ENCODE measurements around the gene CD200.
"Not testable (repeated sequence)": the region's sequence is repeated elsewhere in the genome, so short reads cannot be mapped to it uniquely, and the experiment has no call there.

Gene CD200

DNA sequence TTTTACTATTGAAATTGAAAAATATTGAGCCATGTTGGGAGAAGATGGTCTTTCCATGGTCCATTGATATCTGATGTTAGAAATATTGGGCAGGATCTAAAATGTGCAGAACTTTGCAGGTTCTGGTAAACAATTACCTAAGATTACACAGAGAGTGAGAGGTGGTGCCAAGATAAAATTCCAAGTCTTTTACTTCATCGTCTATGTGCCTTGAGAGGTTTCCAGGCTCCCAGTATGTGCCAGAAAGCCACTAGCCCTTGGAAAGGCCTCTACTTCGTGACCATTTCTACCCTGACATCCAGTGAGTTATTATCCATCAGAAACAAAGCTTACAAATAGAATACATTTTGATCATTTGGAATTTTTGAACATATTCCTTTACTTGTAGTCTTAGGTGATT lies 27.6 kb downstream of the CD200 start:
- DNase-seq (ENCODE audit: low spot score) = no peak

DNA sequence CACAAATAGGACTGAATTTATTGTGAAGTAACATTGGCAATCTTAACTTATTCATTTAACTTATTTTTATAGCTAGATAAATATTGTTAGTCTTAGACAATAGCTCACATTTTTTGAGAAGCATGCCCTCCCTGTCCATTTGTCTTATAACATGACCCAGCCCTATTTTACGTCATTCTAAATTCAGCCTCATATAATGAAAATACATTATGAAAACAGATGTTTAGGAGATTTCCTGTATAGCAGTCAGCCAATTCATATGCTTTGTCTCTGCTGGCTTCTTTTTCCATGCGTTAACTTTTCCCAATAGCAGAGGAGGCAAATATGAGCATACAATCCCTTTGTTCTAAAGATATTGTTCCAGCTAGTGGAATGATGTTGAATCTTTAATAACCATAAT lies 29.3 kb downstream of the CD200 start:
- no peak for DNase-seq (ENCODE audit: low spot score)

DNA sequence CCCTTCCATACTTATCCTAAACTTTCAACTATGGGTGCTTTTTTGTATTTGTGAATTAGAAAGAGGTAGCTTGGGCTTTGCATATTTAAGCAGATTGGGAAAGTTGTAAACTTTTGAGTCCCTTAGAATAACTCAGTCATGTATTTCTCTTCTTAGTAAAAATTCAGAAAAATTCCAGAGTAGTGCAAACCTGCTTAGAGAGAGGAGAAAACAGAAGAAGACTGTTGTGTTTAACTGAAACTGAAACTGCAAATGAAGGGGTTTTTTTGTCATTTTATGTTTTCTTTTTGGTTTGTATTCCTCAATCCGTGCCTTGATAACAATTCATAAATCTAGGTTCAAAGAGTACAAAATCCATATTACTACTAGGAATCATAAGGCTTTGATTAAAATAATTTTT lies 31.3 kb downstream of the CD200 start:
- no peak for DNase-seq (ENCODE audit: low spot score)

DNA sequence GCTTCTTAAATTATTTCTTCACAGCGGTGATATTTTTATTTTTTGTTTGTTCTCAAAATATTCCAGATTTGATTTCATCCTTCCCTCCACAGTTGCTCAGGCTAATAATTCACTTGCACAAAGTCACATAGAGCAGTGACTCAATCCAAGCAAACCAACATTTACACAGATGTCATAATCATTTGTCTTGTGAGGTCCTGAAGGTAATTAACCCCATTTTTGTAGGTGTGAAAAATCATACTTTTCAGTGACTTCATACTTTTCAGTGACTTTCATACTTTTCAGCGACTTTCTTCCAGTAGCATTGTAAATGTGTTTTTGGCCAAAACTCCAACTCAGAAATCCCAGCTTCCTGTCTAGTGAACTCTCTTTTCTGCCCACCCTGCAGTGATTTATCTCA lies 32.1 kb downstream of the CD200 start:
- no peak for DNase-seq (ENCODE audit: low spot score)

DNA sequence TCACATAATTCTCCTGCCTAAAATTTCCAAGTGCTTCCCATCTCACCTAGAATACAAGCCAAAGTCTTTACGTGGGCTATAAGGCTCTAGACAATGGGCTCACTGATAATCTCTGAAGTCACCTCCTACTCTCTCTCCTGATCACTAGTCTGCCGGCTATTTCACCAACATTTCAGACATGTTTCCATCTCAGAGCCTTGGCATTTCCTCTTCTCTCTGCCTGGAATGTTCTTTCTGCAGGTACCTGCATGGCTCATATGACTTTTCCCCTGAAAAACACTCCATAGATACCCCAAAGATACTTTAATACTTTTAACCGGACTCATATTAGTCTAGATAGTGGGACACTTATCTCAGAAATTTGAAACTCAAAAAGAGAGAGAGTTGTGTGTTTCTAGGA lies 32.7 kb downstream of the CD200 start:
- DNase-seq (ENCODE audit: low spot score) = no peak

DNA sequence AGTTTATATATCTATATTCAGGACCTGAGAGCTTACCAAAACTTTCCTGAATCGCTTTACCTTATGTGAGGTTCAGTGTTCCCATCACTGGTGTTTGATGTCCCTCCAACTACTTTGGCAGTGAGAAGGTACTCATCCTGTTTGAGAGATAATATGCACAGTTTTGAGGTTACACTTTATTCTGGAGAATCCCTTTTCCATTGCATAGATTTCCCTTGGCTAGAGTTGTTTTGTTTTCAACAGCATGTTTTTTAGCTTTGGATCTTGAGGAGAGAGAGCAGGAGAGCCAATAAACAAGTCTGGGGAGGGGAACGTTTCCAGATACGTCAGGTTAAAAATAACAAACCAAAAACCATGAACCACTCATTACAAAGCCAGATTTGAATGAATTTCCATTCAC lies 33.6 kb downstream of the CD200 start:
- DNase-seq (ENCODE audit: low spot score) = no peak

DNA sequence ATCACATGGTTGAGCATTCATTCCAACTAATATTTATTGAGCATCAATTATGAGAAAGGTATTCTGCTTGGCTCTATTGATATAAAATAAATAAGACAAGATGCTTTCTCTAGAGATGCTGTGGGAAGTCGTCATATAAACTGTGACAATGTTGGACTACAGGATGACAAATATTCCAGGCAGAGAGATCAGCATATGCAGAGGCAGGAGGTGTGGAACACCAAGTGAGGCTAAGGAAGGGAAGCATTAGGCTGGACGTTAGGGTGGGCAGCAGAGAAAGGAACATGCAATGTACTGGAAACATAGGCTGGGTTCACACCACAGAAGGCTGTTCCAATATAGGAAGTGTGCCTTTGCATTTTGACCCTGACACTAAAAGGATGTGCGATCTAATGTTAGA lies 38.6 kb downstream of the CD200 start:
- no peak for DNase-seq (ENCODE audit: low spot score)

DNA sequence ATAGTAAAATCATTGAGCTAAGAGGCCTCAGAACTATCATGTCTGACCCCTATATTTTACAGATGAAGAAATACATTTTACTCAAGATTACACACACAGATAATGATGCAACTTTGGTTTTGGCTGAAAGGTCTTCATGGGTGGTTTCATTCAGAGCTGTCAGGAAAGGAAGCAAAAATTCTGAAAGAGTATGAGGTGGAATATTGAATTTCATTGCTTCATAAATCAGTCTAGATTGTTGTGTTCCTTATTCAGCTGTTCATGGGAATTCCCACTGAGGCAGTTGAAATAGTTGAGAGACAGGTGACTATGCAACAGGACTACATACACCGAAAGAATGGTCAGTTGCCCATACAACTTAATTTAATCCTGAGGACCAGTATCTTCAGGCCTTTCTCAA lies 39.4 kb downstream of the CD200 start:
- no peak for DNase-seq (ENCODE audit: low spot score)

DNA sequence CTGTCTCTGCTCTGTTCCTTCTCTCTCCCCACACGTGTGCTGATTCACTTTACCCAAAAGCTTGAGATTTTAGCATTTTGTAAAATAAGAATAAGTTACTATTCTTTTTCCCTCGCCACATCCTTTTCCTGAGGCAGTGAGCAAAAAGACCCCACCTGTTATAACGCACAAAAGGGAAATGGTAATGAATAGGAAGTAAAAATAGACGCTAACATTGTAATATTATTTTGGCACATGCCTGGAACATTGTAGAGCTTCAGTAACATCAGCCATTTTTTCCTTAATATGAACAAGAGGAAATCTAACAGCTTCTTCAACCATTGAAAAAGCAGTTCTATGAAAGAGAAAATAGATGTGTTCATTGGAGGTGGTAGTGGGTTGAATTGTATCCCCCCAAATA lies 40.5 kb downstream of the CD200 start:
- no peak for DNase-seq (ENCODE audit: low spot score)

DNA sequence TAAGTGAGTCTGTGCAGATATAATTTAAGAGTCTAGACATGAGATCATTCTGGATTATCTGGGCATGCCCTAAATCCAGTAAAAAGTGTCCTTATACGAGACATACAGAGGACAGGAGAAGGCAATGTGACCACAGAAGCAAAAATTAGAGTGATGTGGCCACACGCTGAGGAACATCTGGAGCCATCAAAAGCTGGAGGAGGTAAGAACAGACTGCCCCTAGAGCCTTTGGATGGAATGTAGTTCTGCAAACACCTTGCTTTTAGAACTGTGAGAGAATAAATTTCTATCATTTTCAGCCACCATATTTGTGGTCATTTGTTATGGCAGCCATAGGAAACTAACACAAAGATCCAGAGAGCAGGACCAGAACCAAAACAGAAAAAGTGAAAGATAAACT lies 41.0 kb downstream of the CD200 start:
- DNase-seq (ENCODE audit: low spot score) = no peak

DNA sequence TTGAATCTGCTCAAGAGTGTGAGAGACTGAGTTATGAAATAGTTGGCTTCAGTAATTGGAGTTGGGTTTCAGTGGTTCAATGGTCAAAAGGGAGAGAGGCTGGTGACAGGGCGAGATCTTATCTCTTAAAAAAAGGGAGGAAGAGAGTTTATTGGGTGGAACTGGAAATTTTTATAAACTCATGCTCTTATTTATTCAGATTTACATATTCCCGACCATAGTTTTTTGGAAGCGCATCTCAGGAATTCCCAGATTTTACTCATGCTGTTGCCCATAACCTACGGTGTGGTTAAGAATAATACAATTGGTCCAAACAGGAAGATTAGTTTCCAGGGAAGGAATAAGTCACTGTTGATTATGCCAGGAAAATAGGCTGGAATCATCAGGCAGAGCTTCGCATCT lies 41.4 kb downstream of the CD200 start:
- no peak for DNase-seq (ENCODE audit: low spot score)

DNA sequence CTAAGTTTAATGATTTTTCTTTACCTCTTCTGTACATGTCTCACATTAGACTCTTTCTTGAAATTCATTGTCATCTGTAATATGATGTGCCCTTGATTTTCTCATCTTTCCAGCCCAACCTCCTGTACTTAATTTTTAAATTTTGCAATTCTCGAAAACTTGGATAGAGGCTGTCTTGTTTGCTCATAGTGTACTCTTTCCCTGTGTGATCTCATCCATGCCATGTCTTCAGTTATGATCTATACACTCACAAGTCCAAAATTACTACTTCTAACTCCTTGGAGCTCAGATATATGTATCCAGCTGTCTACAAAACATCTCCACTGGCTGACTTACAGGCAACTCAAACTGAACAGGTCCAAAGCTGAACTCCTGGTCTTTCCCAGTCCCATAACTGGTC lies 42.2 kb downstream of the CD200 start:
- no peak for DNase-seq (ENCODE audit: low spot score)

DNA sequence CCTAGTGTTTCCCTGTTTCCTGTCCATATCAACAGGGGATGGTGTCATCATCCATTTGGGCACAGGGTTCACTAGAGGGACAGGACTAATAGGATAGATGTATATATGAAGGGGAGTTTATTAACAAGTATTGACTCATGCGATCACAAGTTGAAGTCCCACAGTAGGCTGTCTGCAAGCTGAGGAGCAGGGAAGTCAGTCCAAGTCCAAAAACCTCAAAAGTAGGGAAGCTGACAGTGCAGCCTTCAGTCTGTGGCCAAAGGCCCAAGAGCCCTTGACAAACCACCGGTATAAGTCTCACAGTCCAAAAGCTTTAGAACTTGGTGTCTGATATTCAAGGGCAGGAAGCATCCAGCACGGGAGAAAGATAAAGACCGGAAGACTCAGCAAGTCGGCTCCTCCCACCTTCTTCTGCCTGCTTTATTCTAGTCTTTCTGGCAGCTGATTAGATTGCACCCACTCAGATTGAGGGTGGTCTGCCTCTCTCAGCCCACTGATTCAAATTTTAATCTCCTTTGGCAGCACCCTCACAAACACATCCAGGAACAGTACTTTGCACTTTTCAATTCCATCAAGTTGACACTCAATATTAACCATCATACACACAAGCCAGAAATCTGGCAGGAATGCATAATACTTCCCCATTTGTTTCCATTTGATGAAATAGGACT lies 43.4 kb downstream of the CD200 start:
- no peak for DNase-seq (ENCODE audit: low spot score)

DNA sequence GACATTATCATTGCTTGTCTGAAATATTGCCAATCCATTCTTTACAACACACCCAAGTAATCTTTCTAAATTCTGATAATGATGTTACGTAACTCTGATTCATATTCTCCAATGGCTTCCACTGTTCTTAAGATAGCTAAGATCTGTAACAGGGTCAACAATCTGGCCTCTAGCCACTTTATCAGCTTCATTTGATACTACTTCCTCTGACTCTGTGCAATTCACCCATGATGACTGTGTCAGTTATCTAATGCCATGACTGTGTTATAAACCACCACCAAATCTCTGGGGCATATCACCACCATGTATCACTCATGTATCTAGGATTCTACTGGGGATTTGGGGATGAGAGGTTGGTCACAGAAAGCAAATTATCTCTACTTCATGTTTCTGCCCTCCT lies 44.0 kb downstream of the CD200 start:
- no peak for DNase-seq (ENCODE audit: low spot score)

DNA sequence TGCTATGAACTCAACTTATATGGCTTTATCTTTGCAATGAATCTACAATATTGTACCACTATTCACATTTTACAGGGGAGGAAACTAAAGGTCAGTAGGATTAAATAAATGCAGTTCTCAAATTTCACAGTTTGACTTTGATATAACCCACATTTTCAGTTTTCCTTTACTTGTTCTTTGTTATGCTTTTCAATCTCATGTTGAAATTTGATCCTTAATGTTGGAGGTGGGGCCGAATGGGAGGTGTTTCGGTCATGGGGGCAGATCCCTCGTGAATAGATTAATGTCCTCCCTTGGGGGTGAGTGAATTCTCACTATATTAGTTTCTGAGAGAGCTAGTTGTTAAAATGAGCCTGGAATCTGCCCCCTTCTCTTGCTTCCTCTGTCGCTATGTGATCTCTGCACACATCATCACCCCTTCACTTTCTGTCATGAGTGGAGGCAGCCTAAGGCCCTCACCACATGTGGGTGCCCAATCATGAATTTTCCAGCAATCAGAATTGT lies 44.7 kb downstream of the CD200 start:
- DNase-seq (ENCODE audit: low spot score) = no peak

DNA sequence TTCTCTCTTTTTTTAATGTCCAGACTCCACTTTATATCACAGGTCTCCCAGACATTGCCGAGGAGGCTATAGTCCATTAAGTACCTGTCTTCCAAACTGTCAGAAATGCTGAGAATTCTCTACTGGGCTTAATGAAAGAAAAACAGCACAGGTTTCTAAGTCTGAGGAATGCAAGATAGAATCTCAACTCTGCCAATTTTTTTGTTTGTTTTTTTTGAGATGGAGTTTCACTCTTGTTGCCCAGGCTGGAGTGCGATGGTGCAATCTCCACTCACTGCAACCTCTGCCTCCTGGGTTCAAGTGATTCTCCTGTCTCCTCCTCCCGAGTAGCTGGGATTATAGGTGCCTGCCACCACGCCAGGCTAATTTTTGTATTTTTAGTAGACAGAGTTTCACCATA lies 45.4 kb downstream of the CD200 start:
- DNase-seq (ENCODE audit: low spot score) = not testable (repeated sequence)

DNA sequence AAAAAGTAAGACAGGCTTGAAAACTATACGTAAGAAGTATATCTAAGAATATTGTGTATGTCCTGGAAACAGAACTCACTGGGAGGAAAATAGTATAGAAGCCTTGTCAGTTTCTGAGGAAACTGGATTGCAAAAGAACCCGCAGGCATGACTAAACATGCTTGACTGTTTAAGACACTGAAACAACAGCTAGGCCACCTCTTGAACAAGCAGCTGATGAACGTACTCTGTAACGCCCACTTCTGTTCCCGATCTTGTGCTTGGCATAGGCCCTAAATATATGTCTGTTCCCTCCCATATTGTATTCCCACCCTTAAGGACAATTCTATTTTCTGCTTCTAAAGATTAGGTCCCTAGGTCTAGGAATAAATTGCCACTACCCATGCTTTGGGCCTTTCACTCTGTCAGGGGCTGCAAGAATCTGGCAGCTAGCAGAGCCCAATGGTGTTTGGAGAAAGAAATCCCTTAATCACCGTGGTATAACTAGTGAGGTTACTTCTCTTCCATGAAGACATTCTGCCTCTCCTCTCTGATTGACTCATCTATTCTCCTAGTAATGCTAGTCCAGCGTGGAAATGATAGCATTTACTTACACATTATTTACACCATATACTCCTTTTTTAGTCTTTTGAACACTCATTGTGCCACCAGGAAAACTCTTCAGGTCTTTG lies 46.2 kb downstream of the CD200 start:
- DNase-seq (ENCODE audit: low spot score) = no peak

DNA sequence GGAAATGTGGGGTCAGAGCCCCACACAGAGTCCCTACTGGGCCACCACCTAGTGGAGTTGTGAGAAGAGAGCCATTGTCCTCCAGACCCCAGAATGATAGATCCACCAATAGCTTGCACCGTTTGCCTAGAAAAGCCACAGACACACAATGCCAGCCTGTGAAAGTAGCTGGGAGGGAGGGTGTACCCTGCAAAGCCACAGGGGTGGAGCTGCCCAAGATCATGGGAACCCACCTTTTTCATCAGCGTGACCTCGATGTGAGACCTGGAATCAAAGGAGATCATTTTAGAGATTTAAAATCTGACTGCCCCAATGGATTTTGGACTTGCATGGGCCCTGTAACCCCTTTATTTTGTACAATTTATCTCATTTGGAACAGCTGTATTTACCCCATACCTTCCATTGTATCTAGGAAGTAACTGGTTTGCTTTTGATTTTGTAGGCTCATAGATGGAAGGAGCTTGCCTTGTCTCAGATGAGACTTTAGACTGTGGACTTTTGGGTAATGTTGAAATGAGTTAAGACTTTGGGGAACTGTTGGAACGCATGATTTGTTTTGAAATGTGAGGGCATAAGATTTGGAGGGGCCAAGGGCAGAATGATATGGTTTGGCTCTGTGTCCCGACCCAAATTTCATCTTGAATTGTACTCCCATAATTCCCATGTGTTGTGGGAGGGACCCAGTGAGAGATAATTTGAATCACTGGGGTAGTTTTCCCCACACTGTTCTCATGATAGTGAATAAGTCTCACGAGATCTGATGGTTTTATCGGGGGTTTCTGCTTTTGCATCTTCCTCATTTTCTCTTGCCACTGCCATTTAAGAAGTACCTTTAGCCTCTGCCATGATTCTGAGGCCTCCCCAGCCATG lies 49.0 kb downstream of the CD200 start:
- no peak for DNase-seq (ENCODE audit: low spot score)

DNA sequence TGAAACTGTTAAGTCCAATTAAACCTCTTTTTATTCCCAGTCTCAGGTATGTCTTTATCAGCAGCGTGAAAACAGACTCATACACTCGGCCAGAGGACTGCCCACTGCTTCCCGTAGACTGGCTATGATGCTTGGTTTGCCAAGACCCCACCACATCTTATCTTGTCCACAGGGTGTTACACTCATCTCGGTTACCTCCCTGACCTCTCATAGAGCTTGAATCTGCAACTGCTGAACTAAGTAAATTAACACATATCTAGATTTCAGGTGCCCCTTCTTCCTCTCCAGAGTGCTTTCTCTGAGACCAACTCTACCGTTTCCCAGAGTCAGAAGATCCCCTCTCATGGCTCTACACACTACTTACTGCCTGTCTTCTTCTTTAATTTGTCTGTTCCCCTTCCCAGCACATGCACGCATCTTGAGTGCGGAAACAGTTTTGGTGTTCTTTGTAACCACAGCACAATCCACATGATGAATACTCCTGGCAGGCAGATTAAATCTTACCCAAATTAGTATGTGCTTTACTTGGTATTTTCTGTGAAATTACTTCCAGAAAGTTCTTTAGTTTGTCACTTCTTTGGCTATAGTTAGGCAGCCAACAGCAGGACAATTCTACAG lies 49.7 kb downstream of the CD200 start:
- no peak for DNase-seq (ENCODE audit: low spot score)

DNA sequence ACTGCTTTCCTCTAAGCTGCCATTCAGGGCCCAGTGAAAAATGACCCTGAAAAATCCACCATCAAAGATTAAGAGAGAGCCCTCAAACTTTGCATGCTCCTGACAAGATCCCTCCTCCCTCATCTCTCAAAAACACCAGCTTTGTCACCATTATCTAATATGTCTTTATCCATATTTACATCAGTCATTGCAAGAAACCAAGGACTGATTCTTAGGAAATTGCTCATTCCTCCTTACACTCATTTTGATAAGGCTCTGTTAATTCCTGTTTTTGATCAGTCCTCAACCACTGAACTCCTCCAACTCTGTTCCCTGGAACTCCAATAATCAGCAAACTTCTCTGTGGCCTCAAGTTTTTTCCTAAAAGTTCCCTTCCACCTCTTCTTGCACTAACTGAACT lies 51.8 kb downstream of the CD200 start:
- DNase-seq (ENCODE audit: low spot score) = no peak

DNA sequence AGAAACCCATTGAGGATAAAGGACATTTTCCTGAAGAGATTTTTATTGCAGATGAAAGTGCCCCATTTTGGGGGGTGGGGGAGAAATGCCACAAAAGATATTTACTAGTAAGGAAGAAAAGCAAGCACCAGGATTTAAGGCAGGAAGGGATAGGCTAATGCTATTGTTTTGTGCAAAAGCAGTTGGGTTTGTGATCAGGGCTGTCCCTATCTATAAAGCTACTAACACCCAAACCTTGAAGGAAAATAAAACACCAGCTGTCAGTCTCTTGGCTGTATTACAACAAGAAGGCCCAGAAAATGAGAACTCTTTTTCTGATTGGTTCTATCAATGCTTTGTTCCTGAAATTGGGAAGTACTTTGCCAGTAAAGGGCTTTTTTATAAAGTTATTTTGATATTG lies 56.0 kb downstream of the CD200 start:
- DNase-seq (ENCODE audit: low spot score) = no peak

DNA sequence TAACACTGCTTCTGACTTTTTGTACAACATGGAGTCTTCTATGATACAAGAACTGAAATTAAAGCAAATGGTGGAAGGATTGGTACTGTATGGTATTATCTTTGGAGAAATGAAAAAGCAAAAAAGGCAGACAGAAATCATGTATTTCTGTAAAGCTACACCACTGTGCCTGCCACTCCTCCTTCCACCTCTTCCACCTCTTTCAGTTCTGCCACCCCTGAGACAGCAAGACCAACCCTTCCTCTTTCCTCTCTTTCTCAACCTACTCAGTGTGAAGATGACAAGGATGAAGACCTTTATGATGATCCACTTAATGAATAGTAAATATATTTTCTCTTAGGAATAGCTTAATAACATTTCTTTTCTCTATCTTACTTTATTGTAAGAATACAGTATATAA lies 57.0 kb downstream of the CD200 start:
- no peak for DNase-seq (ENCODE audit: low spot score)

Measured in ecto neural progenitor cell (in vitro differentiated cells).